SK-N-SH (cell line): ENCODE results near the gene CATSPER3. TPM values are rescaled to one million over a fixed set of nuclear protein-coding genes. Genes with fewer than 3 reads are reported as not detected.

Experiments used
- CTCF ChIA-PET: fragments of 300-600, 350-600 bp; formaldehyde crosslinking; extraction: SDS; loops from one replicate; lab custom pipeline; 2021; lab: Yijun Ruan, JAX
- POLR2A ChIA-PET: fragments of 350-600 bp; sonication (Branson Sonifier 250); formaldehyde crosslinking; extraction: SDS; loops from one replicate; lab custom pipeline; 2020; ENCODE audit warnings: antibody characterized with exemption, inconsistent platforms; lab: Yijun Ruan, JAX
- DNase-seq: peaks from one replicate; pipeline ENCODE4 v3.0.0; 2012
- H2AFZ ChIP-seq: fragments of 200-600 bp; sonication (generic); 2 replicates; pipeline ENCODE4 v1.8.1; 2016; ENCODE audit warnings: antibody characterized with exemption, mild to moderate bottlenecking, low read depth
- H3F3A ChIP-seq: fragments of 200-600 bp; sonication (generic); replicated peaks from 2 replicates; pipeline ENCODE3; 2016; ENCODE audit warnings: antibody characterized with exemption, mild to moderate bottlenecking; ENCODE audit not compliant: insufficient read depth
- H3K27ac ChIP-seq, 2 experiments: fragments of 200-500 bp in 1 of 2; fragments of 200-600 bp in 1 of 2; sonication (Bioruptor generic) in 1 of 2; sonication (generic), shearing (Covaris generic) in 1 of 2; 2 replicates each; pipeline versions ENCODE4 v1.5.1 to v1.6.1; 2014 to 2016; ENCODE audit warnings: low read depth in 2 of 2, inconsistent platforms in 1 of 2, low read length in 1 of 2, mild to moderate bottlenecking in 1 of 2, mixed read lengths in 1 of 2
- H3K27me3 ChIP-seq: fragments of 200-600 bp; sonication (generic), shearing (Covaris generic); 2 replicates; pipeline ENCODE4 v1.6.1; 2016; ENCODE audit warnings: mixed run types; ENCODE audit not compliant: insufficient read depth
- H3K36me3 ChIP-seq, 2 experiments: fragments of 200-500 bp in 1 of 2; fragments of 200-600 bp in 1 of 2; sonication (Bioruptor generic) in 1 of 2; sonication (generic) in 1 of 2; replicated peaks in 1 of 2; 2 replicates each; pipeline versions ENCODE3 to v1.5.1; 2014 to 2016; ENCODE audit warnings: low read length in 1 of 2, mild to moderate bottlenecking in 1 of 2; ENCODE audit not compliant: insufficient read depth in 2 of 2, control insufficient read depth in 1 of 2
- H3K4me1 ChIP-seq, 2 experiments: fragments of 200-500 bp in 1 of 2; fragments of 200-600 bp in 1 of 2; sonication (Bioruptor generic) in 1 of 2; sonication (generic), shearing (Covaris generic) in 1 of 2; 2 replicates each; pipeline versions ENCODE4 v1.5.1 to v1.6.1; 2014 to 2016; ENCODE audit warnings: low read depth in 1 of 2, low read length in 1 of 2, mixed run types in 1 of 2; ENCODE audit not compliant: insufficient read depth in 2 of 2, control insufficient read depth in 1 of 2
- H3K4me2 ChIP-seq: fragments of 200-600 bp; sonication (generic), shearing (Covaris generic); 2 replicates; pipeline ENCODE4 v1.6.1; 2017; ENCODE audit warnings: mixed run types
- H3K4me3 ChIP-seq, 2 experiments: fragments of 200-500 bp in 1 of 2; fragments of 200-600 bp in 1 of 2; sonication (Bioruptor generic) in 1 of 2; sonication (generic), shearing (Covaris generic) in 1 of 2; 2 replicates each; pipeline versions ENCODE4 v1.5.1 to v1.8.1; 2014 to 2016; ENCODE audit warnings: low read depth in 2 of 2, inconsistent platforms in 1 of 2, low read length in 1 of 2, mild to moderate bottlenecking in 1 of 2, mixed read lengths in 1 of 2, moderate library complexity in 1 of 2
- H3K79me2 ChIP-seq: fragments of 200-600 bp; sonication (generic); 2 replicates; pipeline ENCODE4 v1.8.1; 2017; ENCODE audit warnings: mild to moderate bottlenecking; ENCODE audit not compliant: insufficient read depth
- H3K9ac ChIP-seq: fragments of 200-600 bp; sonication (generic); 2 replicates; pipeline ENCODE4 v1.6.1; 2017; ENCODE audit warnings: mixed run types
- H3K9me2 ChIP-seq: fragments of 200-600 bp; sonication (generic); 2 replicates; pipeline ENCODE4 v1.6.1; 2017; ENCODE audit warnings: mixed run types
- H3K9me3 ChIP-seq: fragments of 200-600 bp; sonication (generic); 2 replicates; pipeline ENCODE4 v1.6.1; 2017; ENCODE audit warnings: mixed run types, mild to moderate bottlenecking, moderate library complexity
- H4K20me1 ChIP-seq: fragments of 200-600 bp; sonication (generic); 2 replicates; pipeline ENCODE4 v1.6.1; 2017; ENCODE audit warnings: mild to moderate bottlenecking, mixed run types; ENCODE audit not compliant: insufficient read depth
- CHD2 ChIP-seq: fragments of 150-350 bp; IDR thresholded peaks from 2 replicates; pipeline ENCODE4 v1.6.1; 2018; ENCODE audit warnings: low read length; ENCODE audit not compliant: partially characterized antibody
- ELF1 ChIP-seq: IDR thresholded peaks from 2 replicates; pipeline ENCODE4 v1.4.0; 2012
- FOSL2 ChIP-seq: IDR thresholded peaks from 2 replicates; pipeline ENCODE4 v1.4.0; 2012; ENCODE audit warnings: low read depth, mild to moderate bottlenecking, moderate library complexity, borderline replicate concordance
- FOXJ3 ChIP-seq: sonication (generic); formaldehyde crosslinking; IDR thresholded peaks from 2 replicates; pipeline ENCODE4 v1.5.1; 2020; ENCODE audit warnings: mild to moderate bottlenecking, missing genetic modification reagents
- GABPA ChIP-seq: IDR thresholded peaks from 2 replicates; pipeline ENCODE4 v1.4.0; 2012; ENCODE audit warnings: low read depth, mild to moderate bottlenecking
- GATA2 ChIP-seq: sonication (generic); formaldehyde crosslinking; IDR thresholded peaks from 2 replicates; pipeline ENCODE4 v1.5.0; 2020; ENCODE audit warnings: mild to moderate bottlenecking, missing genetic modification reagents
- JUND ChIP-seq: IDR thresholded peaks from 2 replicates; pipeline ENCODE4 v1.4.0; 2012
- MXI1 ChIP-seq: IDR thresholded peaks from 2 replicates; pipeline ENCODE4 v1.6.1; 2012; ENCODE audit warnings: mild to moderate bottlenecking, low read depth, low read length, improper control_type of control experiment
- NFIC ChIP-seq: IDR thresholded peaks from 2 replicates; pipeline ENCODE4 v1.4.0; 2012; ENCODE audit warnings: borderline replicate concordance
- NRF1 ChIP-seq: IDR thresholded peaks from 2 replicates; pipeline ENCODE4 v1.6.1; 2012; ENCODE audit warnings: low read depth, mild to moderate bottlenecking, low read length
- PBX3 ChIP-seq: IDR thresholded peaks from 2 replicates; pipeline ENCODE4; 2012
- POLR2AphosphoS5 ChIP-seq: IDR thresholded peaks from 2 replicates; pipeline ENCODE4 v1.6.1; 2012; ENCODE audit warnings: low read depth, low read length
- RAD21 ChIP-seq: IDR thresholded peaks from 2 replicates; pipeline ENCODE4 v1.6.1; 2012; ENCODE audit warnings: mild to moderate bottlenecking, low read length
- RCOR1 ChIP-seq: fragments of 150-350 bp; IDR thresholded peaks from 2 replicates; pipeline ENCODE4 v1.6.1; 2017; ENCODE audit warnings: antibody characterized with exemption, low read length
- REST ChIP-seq: IDR thresholded peaks from 2 replicates; pipeline ENCODE4 v1.6.1; 2012; ENCODE audit warnings: mild to moderate bottlenecking, low read depth, low read length, moderate library complexity
- RFX5 ChIP-seq: IDR thresholded peaks from 2 replicates; pipeline ENCODE4 v1.6.1; 2012; ENCODE audit warnings: mild to moderate bottlenecking, improper control_type of control experiment, low read length
- RXRA ChIP-seq: IDR thresholded peaks from 2 replicates; pipeline ENCODE4 v1.4.0; 2012; ENCODE audit warnings: low read depth, mild to moderate bottlenecking, borderline replicate concordance
- SIN3A ChIP-seq: IDR thresholded peaks from 2 replicates; pipeline ENCODE4 v1.6.1; 2012; ENCODE audit warnings: low read depth, mild to moderate bottlenecking, low read length, moderate library complexity, borderline replicate concordance
- SMC3 ChIP-seq: IDR thresholded peaks from 2 replicates; pipeline ENCODE4 v1.6.1; 2012; ENCODE audit warnings: low read depth, low read length, improper control_type of control experiment
- TCF12 ChIP-seq: IDR thresholded peaks from 2 replicates; pipeline ENCODE4 v1.4.0; 2012
- TEAD4 ChIP-seq: IDR thresholded peaks from 2 replicates; pipeline ENCODE4 v1.4.0; 2012; ENCODE audit warnings: mild to moderate bottlenecking, borderline replicate concordance; ENCODE audit not compliant: insufficient read depth
- YY1 ChIP-seq: IDR thresholded peaks from 2 replicates; pipeline ENCODE4 v1.4.0; 2012; ENCODE audit warnings: low read depth, mild to moderate bottlenecking
- WGBS: methylation state at CpG from one replicate; pipeline ENCODE4 v1.1.6; 2017; ENCODE audit warnings: low lambda C conversion rate; 5-methylcytosine and 5-hydroxymethylcytosine counted together
- polyA plus RNA-seq, 3 experiments: library from polyadenylated mRNA; depleted of rRNA; stranded (reverse); fragments of >200 nt; gene quantifications; 2 replicates each; pipeline ENCODE4 v1.2.3, GENCODE V29; 2012
- TF ChIP-seq, protein P1 (sequence below): fragments of 150-350 bp; IDR thresholded peaks from 2 replicates; pipeline ENCODE4 v1.6.1; 2017; ENCODE audit warnings: antibody characterized with exemption, low read length, low read depth, borderline replicate concordance
- TF ChIP-seq, protein P2 (sequence below): IDR thresholded peaks from 2 replicates; pipeline ENCODE4 v1.4.0; 2012; ENCODE audit warnings: low read depth, borderline replicate concordance

CATSPER3 gene
- polyA plus RNA-seq, 1 of the 3 experiments (the other 2 are of a cell fraction): 0.26 TPM

GRCh38 chr5:134939500-134939899 lies 28.2 kb upstream of the CATSPER3 start:
- H3F3A ChIP-seq: peaks cover under 1% of the 10 kb centered on the region
- TF ChIP-seq SMC3: no peak
- no peak for TF ChIP-seq YY1
- TF ChIP-seq TEAD4: no peak
- TF ChIP-seq REST: no peak
- TF ChIP-seq RXRA: no peak
- TF ChIP-seq GATA2: no peak
- no peak for TF ChIP-seq SIN3A
- TF ChIP-seq TCF12: no peak
- TF ChIP-seq RAD21: no peak
- no peak for TF ChIP-seq POLR2AphosphoS5
- no peak for TF ChIP-seq RCOR1
- TF ChIP-seq JUND: no peak
- no peak for TF ChIP-seq CHD2
- no peak for TF ChIP-seq GABPA
- no peak for TF ChIP-seq NFIC
- TF ChIP-seq NRF1: no peak
- no peak for TF ChIP-seq RFX5
- TF ChIP-seq ELF1: no peak
- TF ChIP-seq, all 33 proteins: peak for 0
- Histone ChIP-seq H3K4me2 (no peak overlapping the region), H3K9me3 (no peaks in the 10 kb centered on the region), H4K20me1 (no peaks in the 10 kb centered on the region), H3K27me3 (no peaks in the 10 kb centered on the region), H2AFZ (no peak overlapping the region), H3K4me1 (peaks cover 0 to 30% of the 10 kb centered on the region in 2 experiments; a peak in 2 of 4 replicates), H3K9me2 (no peaks in the 10 kb centered on the region), H3K4me3 (no peak overlapping the region), H3K27ac (no peak overlapping the region), H3K9ac (no peak overlapping the region), H3K79me2 (no peaks in the 10 kb centered on the region), H3K36me3 (peaks cover 0 to 9% of the 10 kb centered on the region in 2 experiments)
- DNase-seq: no peak
- ChIA-PET CTCF (interaction anchor here (1.6 to 2.4 kb wide), 2 partner anchors 23 to 35 kb away, joined by 5 to 9 read pairs; partner anchors contain the start of gene PCBD2), POLR2A (no interaction called here)
- 100% methylated on average over 1 of the region's 1 CpG for WGBS

GRCh38 chr5:134943547-134943946 lies 24.2 kb upstream of the CATSPER3 start:
- Histone ChIP-seq H3K4me1 (peaks cover 0 to 23% of the 10 kb centered on the region in 2 experiments; a peak in 2 of 4 replicates), H2AFZ (no peak overlapping the region), H3K36me3 (peaks cover 0 to 4% of the 10 kb centered on the region in 2 experiments), H3F3A (peaks cover 7% of the 10 kb centered on the region), H3K4me3 (no peak overlapping the region), H3K79me2 (no peaks in the 10 kb centered on the region), H3K9me3 (no peaks in the 10 kb centered on the region), H4K20me1 (no peaks in the 10 kb centered on the region), H3K27me3 (no peaks in the 10 kb centered on the region), H3K9me2 (no peaks in the 10 kb centered on the region), H3K27ac (no peak overlapping the region), H3K9ac (no peak overlapping the region), H3K4me2 (no peak overlapping the region)
- DNase-seq: no peak
- ChIA-PET POLR2A (no interaction called here), CTCF (interaction anchor here (1.0 kb wide), 1 partner anchor 39 kb away, joined by 3 read pairs; the partner anchor contains the start of gene PCBD2)
- 100% methylated on average over 1 of the region's 1 CpG for WGBS
- TF ChIP-seq FOXJ3 (CRISPR knock-in tag) (no peak), NRF1 (no peak), RXRA (no peak), PBX3 (no peak), SMC3 (no peak), RAD21 (no peak), MXI1 (no peak), FOSL2 (no peak)
- TF ChIP-seq, protein P1, sequence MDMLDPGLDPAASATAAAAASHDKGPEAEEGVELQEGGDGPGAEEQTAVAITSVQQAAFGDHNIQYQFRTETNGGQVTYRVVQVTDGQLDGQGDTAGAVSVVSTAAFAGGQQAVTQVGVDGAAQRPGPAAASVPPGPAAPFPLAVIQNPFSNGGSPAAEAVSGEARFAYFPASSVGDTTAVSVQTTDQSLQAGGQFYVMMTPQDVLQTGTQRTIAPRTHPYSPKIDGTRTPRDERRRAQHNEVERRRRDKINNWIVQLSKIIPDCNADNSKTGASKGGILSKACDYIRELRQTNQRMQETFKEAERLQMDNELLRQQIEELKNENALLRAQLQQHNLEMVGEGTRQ: no peak
- TF ChIP-seq, protein P2, sequence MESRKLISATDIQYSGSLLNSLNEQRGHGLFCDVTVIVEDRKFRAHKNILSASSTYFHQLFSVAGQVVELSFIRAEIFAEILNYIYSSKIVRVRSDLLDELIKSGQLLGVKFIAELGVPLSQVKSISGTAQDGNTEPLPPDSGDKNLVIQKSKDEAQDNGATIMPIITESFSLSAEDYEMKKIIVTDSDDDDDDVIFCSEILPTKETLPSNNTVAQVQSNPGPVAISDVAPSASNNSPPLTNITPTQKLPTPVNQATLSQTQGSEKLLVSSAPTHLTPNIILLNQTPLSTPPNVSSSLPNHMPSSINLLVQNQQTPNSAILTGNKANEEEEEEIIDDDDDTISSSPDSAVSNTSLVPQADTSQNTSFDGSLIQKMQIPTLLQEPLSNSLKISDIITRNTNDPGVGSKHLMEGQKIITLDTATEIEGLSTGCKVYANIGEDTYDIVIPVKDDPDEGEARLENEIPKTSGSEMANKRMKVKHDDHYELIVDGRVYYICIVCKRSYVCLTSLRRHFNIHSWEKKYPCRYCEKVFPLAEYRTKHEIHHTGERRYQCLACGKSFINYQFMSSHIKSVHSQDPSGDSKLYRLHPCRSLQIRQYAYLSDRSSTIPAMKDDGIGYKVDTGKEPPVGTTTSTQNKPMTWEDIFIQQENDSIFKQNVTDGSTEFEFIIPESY: no peak
